PFSK-1 (cell line): Measurements from ENCODE around the gene TDRD6.

ENCODE experiments used
- FOXP2 ChIP-seq: optimal IDR thresholded peaks from 2 replicates; pipeline ENCODE3; 2011; ENCODE audit warnings: borderline replicate concordance, control low read depth, inconsistent platforms; ENCODE audit not compliant: insufficient read depth; ENCODE audit errors: extremely low read length, extremely low read depth
- POLR2AphosphoS5 ChIP-seq: IDR thresholded peaks from 2 replicates; pipeline ENCODE4 v1.6.1; 2012; ENCODE audit warnings: low read depth, mild to moderate bottlenecking, control low read depth, low read length, moderate library complexity
- SIN3A ChIP-seq: IDR thresholded peaks from 2 replicates; pipeline ENCODE4 v1.6.1; 2012; ENCODE audit warnings: mild to moderate bottlenecking, low read length, moderate library complexity, borderline replicate concordance; ENCODE audit not compliant: insufficient read depth
- TAF1 ChIP-seq: IDR thresholded peaks from 2 replicates; pipeline ENCODE4 v1.6.1; 2012; ENCODE audit warnings: low read length, control low read depth, borderline replicate concordance; ENCODE audit not compliant: insufficient read depth
- TF ChIP-seq, protein P1 (sequence below), 2 experiments: IDR thresholded peaks; 2 replicates each; pipeline versions ENCODE4 v1.6.1 to v1.8.0; 2011 to 2012; ENCODE audit warnings: low read depth in 2 of 2, low read length in 2 of 2, control low read depth in 1 of 2, inconsistent platforms in 1 of 2, mild to moderate bottlenecking in 1 of 2, moderate library complexity in 1 of 2; ENCODE audit not compliant: insufficient read depth in 1 of 2

DNA sequence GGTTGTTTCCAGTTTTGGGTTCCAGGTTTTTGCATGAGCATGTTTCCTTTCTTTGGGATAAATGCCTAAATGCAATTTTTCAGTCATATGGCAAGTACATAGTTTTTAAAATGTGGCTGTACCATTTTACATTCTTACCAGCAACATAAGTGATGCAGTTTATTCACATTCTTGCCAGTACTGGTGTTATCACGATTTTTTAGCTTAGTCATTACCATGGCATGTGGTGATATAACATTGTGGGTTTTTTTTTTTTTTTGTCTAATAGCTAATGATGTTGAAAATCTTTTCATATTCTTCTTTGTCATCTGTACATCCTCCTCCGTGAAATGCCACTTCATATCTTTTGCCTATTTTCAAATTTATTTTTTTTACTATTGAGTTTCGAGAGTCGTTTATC, 2.9 kb upstream of the TDRD6 start:
- TF ChIP-seq SIN3A (no peak), POLR2AphosphoS5 (no peak), TAF1 (no peak), FOXP2 (no peak)
- TF ChIP-seq, protein P1, sequence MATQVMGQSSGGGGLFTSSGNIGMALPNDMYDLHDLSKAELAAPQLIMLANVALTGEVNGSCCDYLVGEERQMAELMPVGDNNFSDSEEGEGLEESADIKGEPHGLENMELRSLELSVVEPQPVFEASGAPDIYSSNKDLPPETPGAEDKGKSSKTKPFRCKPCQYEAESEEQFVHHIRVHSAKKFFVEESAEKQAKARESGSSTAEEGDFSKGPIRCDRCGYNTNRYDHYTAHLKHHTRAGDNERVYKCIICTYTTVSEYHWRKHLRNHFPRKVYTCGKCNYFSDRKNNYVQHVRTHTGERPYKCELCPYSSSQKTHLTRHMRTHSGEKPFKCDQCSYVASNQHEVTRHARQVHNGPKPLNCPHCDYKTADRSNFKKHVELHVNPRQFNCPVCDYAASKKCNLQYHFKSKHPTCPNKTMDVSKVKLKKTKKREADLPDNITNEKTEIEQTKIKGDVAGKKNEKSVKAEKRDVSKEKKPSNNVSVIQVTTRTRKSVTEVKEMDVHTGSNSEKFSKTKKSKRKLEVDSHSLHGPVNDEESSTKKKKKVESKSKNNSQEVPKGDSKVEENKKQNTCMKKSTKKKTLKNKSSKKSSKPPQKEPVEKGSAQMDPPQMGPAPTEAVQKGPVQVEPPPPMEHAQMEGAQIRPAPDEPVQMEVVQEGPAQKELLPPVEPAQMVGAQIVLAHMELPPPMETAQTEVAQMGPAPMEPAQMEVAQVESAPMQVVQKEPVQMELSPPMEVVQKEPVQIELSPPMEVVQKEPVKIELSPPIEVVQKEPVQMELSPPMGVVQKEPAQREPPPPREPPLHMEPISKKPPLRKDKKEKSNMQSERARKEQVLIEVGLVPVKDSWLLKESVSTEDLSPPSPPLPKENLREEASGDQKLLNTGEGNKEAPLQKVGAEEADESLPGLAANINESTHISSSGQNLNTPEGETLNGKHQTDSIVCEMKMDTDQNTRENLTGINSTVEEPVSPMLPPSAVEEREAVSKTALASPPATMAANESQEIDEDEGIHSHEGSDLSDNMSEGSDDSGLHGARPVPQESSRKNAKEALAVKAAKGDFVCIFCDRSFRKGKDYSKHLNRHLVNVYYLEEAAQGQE (IDR thresholded peaks at IDR 0.05; ENCODE audit: insufficient read depth in 1 of 2, low read depth in 2 of 2, low read length in 2 of 2), result no peak
